ENCODE results near the gene PGM2L1. TPM values are rescaled to one million over a fixed set of nuclear protein-coding genes. Genes with fewer than 3 reads are reported as not detected.
A peak's percentile ranks its signal among the peaks of the same experiment; 100 is the strongest.

PGM2L1 gene
- total RNA-seq, 1 donor from 2014 or later, result 18.6 TPM

- TF ChIP-seq, protein P1, sequence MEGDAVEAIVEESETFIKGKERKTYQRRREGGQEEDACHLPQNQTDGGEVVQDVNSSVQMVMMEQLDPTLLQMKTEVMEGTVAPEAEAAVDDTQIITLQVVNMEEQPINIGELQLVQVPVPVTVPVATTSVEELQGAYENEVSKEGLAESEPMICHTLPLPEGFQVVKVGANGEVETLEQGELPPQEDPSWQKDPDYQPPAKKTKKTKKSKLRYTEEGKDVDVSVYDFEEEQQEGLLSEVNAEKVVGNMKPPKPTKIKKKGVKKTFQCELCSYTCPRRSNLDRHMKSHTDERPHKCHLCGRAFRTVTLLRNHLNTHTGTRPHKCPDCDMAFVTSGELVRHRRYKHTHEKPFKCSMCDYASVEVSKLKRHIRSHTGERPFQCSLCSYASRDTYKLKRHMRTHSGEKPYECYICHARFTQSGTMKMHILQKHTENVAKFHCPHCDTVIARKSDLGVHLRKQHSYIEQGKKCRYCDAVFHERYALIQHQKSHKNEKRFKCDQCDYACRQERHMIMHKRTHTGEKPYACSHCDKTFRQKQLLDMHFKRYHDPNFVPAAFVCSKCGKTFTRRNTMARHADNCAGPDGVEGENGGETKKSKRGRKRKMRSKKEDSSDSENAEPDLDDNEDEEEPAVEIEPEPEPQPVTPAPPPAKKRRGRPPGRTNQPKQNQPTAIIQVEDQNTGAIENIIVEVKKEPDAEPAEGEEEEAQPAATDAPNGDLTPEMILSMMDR (IDR thresholded peaks at IDR 0.05; ENCODE audit: unreplicated experiment), result no peak
- Mint-ChIP-seq H3K36me3 (peaks cover 17% of the 10 kb centered on the region), H3K27ac (no peak overlapping the region), H3K4me3 (no peak overlapping the region), H3K9me3 (no peaks in the 10 kb centered on the region), H3K27me3 (ENCODE audit: low read depth) (peaks cover 3% of the 10 kb centered on the region), H3K4me1 (peaks cover 9% of the 10 kb centered on the region)
- no peak for DNase-seq (ENCODE audit: low spot score in 2 of 2, unreplicated experiment in 2 of 2)
These were observed 71.6 kb downstream of the PGM2L1 start for GRCh38 chr11:74326665-74327064.

- Mint-ChIP-seq H3K27ac (peak overlapping the region; percentile 26), H3K36me3 (peaks cover 17% of the 10 kb centered on the region), H3K9me3 (no peaks in the 10 kb centered on the region), H3K27me3 (ENCODE audit: low read depth) (peaks cover 3% of the 10 kb centered on the region), H3K4me3 (no peak overlapping the region), H3K4me1 (peaks cover 9% of the 10 kb centered on the region)
- TF ChIP-seq, protein P1 (IDR thresholded peaks at IDR 0.05; ENCODE audit: unreplicated experiment), result no peak
- DNase-seq (ENCODE audit: low spot score in 2 of 2, unreplicated experiment in 2 of 2), result no peak
These were observed 72.3 kb downstream of the PGM2L1 start for GRCh38 chr11:74325649-74326645.

DNA sequence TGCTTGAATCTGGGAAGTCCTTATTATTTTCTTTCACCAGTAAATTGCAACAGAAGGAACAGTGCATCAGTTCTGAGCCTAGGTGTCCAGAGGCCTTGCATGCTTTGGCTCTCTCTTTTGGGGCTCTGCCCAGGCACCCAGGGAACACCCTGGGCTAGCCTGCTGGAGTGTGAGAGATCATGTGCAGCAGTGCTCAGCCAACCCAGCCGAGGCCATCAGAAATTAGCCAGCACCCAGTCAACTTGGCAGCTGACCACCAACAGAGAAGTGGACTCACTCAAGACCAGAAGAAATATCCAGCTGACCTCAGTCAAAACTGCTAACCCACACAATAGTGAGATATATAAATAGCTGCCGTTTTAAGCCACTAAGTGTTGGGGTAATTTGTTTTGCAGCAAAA is 75.6 kb downstream of the PGM2L1 start:
- no peak for DNase-seq (ENCODE audit: low spot score in 2 of 2, unreplicated experiment in 2 of 2)
- peaks cover 4% of the 10 kb centered on the region for H3K9me3 Mint-ChIP-seq
- H3K36me3 Mint-ChIP-seq, result peaks cover 4% of the 10 kb centered on the region
- no peak overlapping the region for H3K4me3 Mint-ChIP-seq
- peaks cover 3% of the 10 kb centered on the region for H3K27me3 Mint-ChIP-seq (ENCODE audit: low read depth)
- H3K4me1 Mint-ChIP-seq, result peaks cover 12% of the 10 kb centered on the region
- H3K27ac Mint-ChIP-seq, result no peak overlapping the region
- TF ChIP-seq, protein P1 (IDR thresholded peaks at IDR 0.05; ENCODE audit: unreplicated experiment), result no peak

- H3K27me3 Mint-ChIP-seq (ENCODE audit: low read depth), result peaks cover 3% of the 10 kb centered on the region
- TF ChIP-seq, protein P1 (IDR thresholded peaks at IDR 0.05; ENCODE audit: unreplicated experiment), result no peak
- H3K9me3 Mint-ChIP-seq, result peaks cover 14% of the 10 kb centered on the region
- DNase-seq (ENCODE audit: low spot score in 2 of 2, unreplicated experiment in 2 of 2), result no peak
- no peak overlapping the region for H3K27ac Mint-ChIP-seq
- no peak overlapping the region for H3K4me3 Mint-ChIP-seq
- H3K36me3 Mint-ChIP-seq, result peaks cover 4% of the 10 kb centered on the region
- peaks cover 12% of the 10 kb centered on the region for H3K4me1 Mint-ChIP-seq
These were observed 76.6 kb downstream of the PGM2L1 start for GRCh38 chr11:74321487-74322188.

DNA sequence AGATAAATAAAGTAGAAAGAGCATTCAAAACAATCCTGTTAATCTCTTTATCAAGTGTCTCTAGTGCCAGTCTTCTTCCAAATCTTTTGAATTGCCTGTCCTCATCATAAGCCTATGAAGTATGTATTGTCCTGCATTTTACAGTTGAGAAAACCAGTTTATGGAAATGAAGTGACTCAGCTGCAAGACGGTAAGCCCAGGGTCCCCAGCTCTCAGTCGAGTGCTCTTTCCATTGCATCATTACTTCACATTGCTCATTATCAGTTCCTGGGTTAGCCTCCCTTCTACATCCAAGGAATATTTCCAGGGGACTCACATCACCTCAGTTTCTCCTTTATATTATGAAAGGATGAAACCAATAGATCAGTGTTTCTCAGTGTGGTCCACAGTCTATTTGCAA is 77.7 kb downstream of the PGM2L1 start:
- H3K36me3 Mint-ChIP-seq, result peaks cover 4% of the 10 kb centered on the region

More for the DNA sequence above, 77.7 kb downstream of the PGM2L1 start:
- Mint-ChIP-seq H3K9me3 (peaks cover 19% of the 10 kb centered on the region), H3K4me1 (peaks cover 5% of the 10 kb centered on the region), H3K4me3 (no peak overlapping the region), H3K27me3 (ENCODE audit: low read depth) (peaks cover 3% of the 10 kb centered on the region), H3K27ac (no peak overlapping the region)
- no peak for DNase-seq (ENCODE audit: low spot score in 2 of 2, unreplicated experiment in 2 of 2)
- TF ChIP-seq, protein P1 (IDR thresholded peaks at IDR 0.05; ENCODE audit: unreplicated experiment), result no peak
